Spleen (tissue), 11 donors: ENCODE results near the gene COL28A1. TPM values are rescaled to one million over a fixed set of nuclear protein-coding genes. Genes with fewer than 3 reads are reported as not detected.

Experiments used
- DNase-seq: peaks from one replicate; pipeline ENCODE4 v3.0.0-alpha.2; 2020
- H3K27ac ChIP-seq, 8 donors: fragments of 200-600 bp; sonication (generic) in 7 of 8; 1 replicate in 4 of 8; 2 replicates in 4 of 8; pipeline versions ENCODE4 v1.5.0 to v1.8.0; 2016 to 2021; ENCODE audit warnings: inconsistent platforms in 4 of 8, mild to moderate bottlenecking in 4 of 8, moderate library complexity in 1 of 8
- H3K27me3 ChIP-seq, 7 donors: fragments of 200-600 bp; sonication (generic) in 6 of 7; replicated peaks in 1 of 7; 1 replicate in 4 of 7; 2 replicates in 3 of 7; pipeline versions ENCODE4 v1.5.0 to v1.8.0; 2016 to 2021; ENCODE audit warnings: inconsistent platforms in 3 of 7, mild to moderate bottlenecking in 1 of 7
- H3K36me3 ChIP-seq, 6 donors: fragments of 200-600 bp; sonication (generic) in 5 of 6; 1 replicate in 4 of 6; 2 replicates in 2 of 6; pipeline versions ENCODE4 v1.5.0 to v1.8.0; 2016 to 2021; ENCODE audit warnings: inconsistent platforms in 2 of 6
- H3K4me1 ChIP-seq, 6 donors: fragments of 200-600 bp; sonication (generic) in 5 of 6; 1 replicate in 3 of 6; 2 replicates in 3 of 6; pipeline versions ENCODE4 v1.5.0 to v1.8.0; 2016 to 2021; ENCODE audit warnings: inconsistent platforms in 3 of 6
- H3K4me3 ChIP-seq, 8 donors: fragments of 200-600 bp; sonication (generic) in 7 of 8; 1 replicate in 4 of 8; 2 replicates in 4 of 8; pipeline versions ENCODE4 v1.5.0 to v1.8.0; 2016 to 2021; ENCODE audit warnings: inconsistent platforms in 4 of 8, mild to moderate bottlenecking in 4 of 8, moderate library complexity in 2 of 8
- H3K9me3 ChIP-seq, 8 donors: fragments of 200-600 bp; sonication (generic) in 7 of 8; 1 replicate in 4 of 8; 2 replicates in 4 of 8; pipeline versions ENCODE4 v1.5.0 to v1.8.0; 2016 to 2021; ENCODE audit warnings: inconsistent platforms in 4 of 8
- CTCF ChIP-seq, 11 experiments: fragments of 200-600 bp in 7 of 11; fragments of 450-650 bp in 4 of 11; sonication (generic) in 4 of 11; IDR thresholded peaks in 8 of 11; conservative IDR thresholded peaks in 3 of 11; 1 replicate in 7 of 11; 2 replicates in 4 of 11; pipeline versions ENCODE4 v1.4.0 to v1.8.0; 2016 to 2021; ENCODE audit warnings: antibody characterized with exemption in 11 of 11, inconsistent platforms in 4 of 11, mild to moderate bottlenecking in 1 of 11
- POLR2A ChIP-seq, 3 donors: fragments of 450-650 bp; IDR thresholded peaks; one replicate each; pipeline ENCODE4 v1.5.1; 2017; ENCODE audit warnings: antibody characterized with exemption in 3 of 3, mild to moderate bottlenecking in 1 of 3
- POLR2AphosphoS5 ChIP-seq, 3 donors: sonication (generic); formaldehyde crosslinking; IDR thresholded peaks; one replicate each; pipeline ENCODE4 v1.5.1; 2017; ENCODE audit warnings: antibody characterized with exemption in 3 of 3
- WGBS, 5 donors: extraction: QIAGEN DNeasy Blood & Tissue Kit in 3 of 5; methylation state at CpG; one replicate each; pipeline versions ENCODE4 v1.1.5 to v1.1.7; 2013 to 2018; 5-methylcytosine and 5-hydroxymethylcytosine counted together
- intact Hi-C: fragments of 100-400 bp; cut with DNase I; formaldehyde crosslinking; loops from one replicate; pipeline ENCODE4 v1.15.0; 2023; ENCODE audit warnings: low total_unique reads
- polyA plus RNA-seq, 3 donors: library from polyadenylated mRNA; stranded (reverse); fragments of 200-250 nt; gene quantifications; one replicate each; pipeline ENCODE4 v1.2.1, GENCODE V29; 2013
- total RNA-seq, 7 donors: library from RNA; depleted of rRNA in 3 of 7; stranded (reverse); fragments of >200 nt in 3 of 7; fragmentation: NEBNext Ultra II Directional in 4 of 7; extraction: Animal tissue kit (Norgen Biotek cat#: 25700) in 4 of 7; gene quantifications; one replicate each; pipeline versions ENCODE4 v1.1.0 to v1.2.1, GENCODE V29; 2016 to 2021
- donor health status: healthy with polysubstance abuse.
- donor health status: DM: no; HTN: no; CAD: no; lungs with moderate emphysema.
- donor health status: DM: no; HTN: no; CAD: no.
- donor health status: Bipolar disorder and iron deficiency.
- donor health status: healthy.
- donor health status: DM: no; HTN: no; CAD: no.
- donor health status: DM: yes; HTN: yes; CAD: no.

COL28A1 gene
- total and polyA plus RNA-seq, 10 donors, result 0.08 to 1.6 (median 0.51) TPM

- intact Hi-C loops, result no loop called here
- 61 to 79% (median 65%) methylated on average over 4 of the region's 4 CpGs for WGBS, 5 donors
- Histone ChIP-seq H3K4me3 (peak overlapping the region in 7 of 8 donors; percentile 1 to 83 (median 67)), H3K36me3 (peaks cover 0 to 24% (median 3%) of the 10 kb centered on the region in 6 donors), H3K27me3 (no peaks in the 10 kb centered on the region), H3K27ac (peak overlapping the region; percentile 4 to 98 (median 96)), H3K4me1 (peaks cover 6 to 82% (median 49%) of the 10 kb centered on the region in 6 donors), H3K9me3 (no peaks in the 10 kb centered on the region)
- DNase-seq, result no peak
- TF ChIP-seq CTCF (IDR thresholded peaks at IDR 0.05 in 8 of 11, conservative IDR thresholded peaks at IDR 0.05 in 3 of 11) (no peak), POLR2A (IDR thresholded peaks at IDR 0.05) (no peak), POLR2AphosphoS5 (IDR thresholded peaks at IDR 0.05) (no peak)
Observed at GRCh38 chr7:7568553-7568952, 32.9 kb upstream of the COL28A1 start.

GRCh38 chr7:7567898-7568531 lies 32.3 kb upstream of the COL28A1 start:
- Histone ChIP-seq H3K36me3 (peaks cover 0 to 19% (median 2%) of the 10 kb centered on the region in 6 donors), H3K4me3 (peak overlapping the region; percentile 63 to 83 (median 68)), H3K27me3 (no peaks in the 10 kb centered on the region), H3K27ac (peak overlapping the region in 7 of 8 donors; percentile 75 to 98 (median 96)), H3K4me1 (peaks cover 6 to 77% (median 49%) of the 10 kb centered on the region in 6 donors), H3K9me3 (no peaks in the 10 kb centered on the region)
- 53 to 69% (median 61%) methylated on average over 2 of the region's 2 CpGs for WGBS, 5 donors
- no peak for DNase-seq
- intact Hi-C loops, result no loop called here
- TF ChIP-seq CTCF (IDR thresholded peaks at IDR 0.05 in 8 of 11, conservative IDR thresholded peaks at IDR 0.05 in 3 of 11) (no peak), POLR2A (IDR thresholded peaks at IDR 0.05) (no peak), POLR2AphosphoS5 (IDR thresholded peaks at IDR 0.05) (no peak)

GRCh38 chr7:7566651-7567611 lies 31.3 kb upstream of the COL28A1 start, which contains the start of gene MIOS:
Gene MIOS (plus strand): TSS chr7:7566884. CDS start chr7:7572476, 5,592 bp downstream.
- Histone ChIP-seq H3K27ac (peak within 1 kb of the TSS; percentile 93 to 98 (median 96)), H3K36me3 (peaks cover 0 to 8% (median 0%) of the 10 kb centered on the region in 6 donors), H3K27me3 (no peaks in the 10 kb centered on the region), H3K4me1 (peaks cover 6 to 68% (median 48%) of the 10 kb centered on the region in 6 donors), H3K4me3 (peak within 1 kb of the TSS; percentile 63 to 83 (median 68)), H3K9me3 (no peaks in the 10 kb centered on the region)
- WGBS, 5 donors, result 0 to 1% (median 1%) methylated on average over 36 to 96 of the region's 96 CpGs
- peak; percentile 97 for DNase-seq
- intact Hi-C loops, result no loop called here
- TF ChIP-seq POLR2AphosphoS5 (IDR thresholded peaks at IDR 0.05) (peak; percentile 81 to 88 (median 88)), CTCF (IDR thresholded peaks at IDR 0.05 in 8 of 11, conservative IDR thresholded peaks at IDR 0.05 in 3 of 11) (peak in 1 of 11 experiments; percentile 18), POLR2A (IDR thresholded peaks at IDR 0.05) (peak in 2 of 3 donors; percentile 50 to 68)
